GM20431 (cell line): ENCODE measurements around the gene SNUPN.

Experiments
- in situ Hi-C: fragments of 300-500 bp; cut with MseI, MboI; formaldehyde crosslinking; loops from one replicate; pipeline ENCODE4 v1.15.0; 2020; ENCODE audit warnings: low sequenced_read_pairs; ENCODE audit not compliant: unreplicated experiment

SNUPN gene

GRCh38 chr15:75656331-75656730 is 30.8 kb upstream of the SNUPN start:
- in situ Hi-C loops: loop anchor here (25.0 kb wide), 2 partner anchors 294 to 644 kb away; partner anchors contain the start of genes MAN2C1 and PPCDC

GRCh38 chr15:75655931-75656330 is 30.4 kb upstream of the SNUPN start:
- in situ Hi-C loops: loop anchor here (25.0 kb wide), 2 partner anchors 294 to 644 kb away; partner anchors contain the start of genes MAN2C1 and PPCDC

- in situ Hi-C loops: loop anchor here (25.0 kb wide), 2 partner anchors 292 to 642 kb away; partner anchors contain the start of genes MAN2C1 and PPCDC
These were observed 28.8 kb upstream of the SNUPN start for GRCh38 chr15:75654201-75654907.

GRCh38 chr15:75653347-75653913 is 27.9 kb upstream of the SNUPN start:
- in situ Hi-C loops: loop anchor here (25.0 kb wide), 2 partner anchors 291 to 641 kb away; partner anchors contain the start of genes MAN2C1 and PPCDC

GRCh38 chr15:75651810-75652543 is 26.5 kb upstream of the SNUPN start:
- in situ Hi-C loops: loop anchor here (25.0 kb wide), 2 partner anchors 290 to 640 kb away; partner anchors contain the start of genes MAN2C1 and PPCDC

GRCh38 chr15:75650908-75651809 is 25.6 kb upstream of the SNUPN start:
- in situ Hi-C loops: loop anchor here (25.0 kb wide), 2 partner anchors 289 to 639 kb away; partner anchors contain the start of genes MAN2C1 and PPCDC

- in situ Hi-C loops: loop anchor here (25.0 kb wide), 2 partner anchors 288 to 638 kb away; partner anchors contain the start of genes MAN2C1 and PPCDC
These were observed 24.3 kb upstream of the SNUPN start for GRCh38 chr15:75649848-75650247.

- in situ Hi-C loops: no loop called here
These were observed 23.7 kb upstream of the SNUPN start for GRCh38 chr15:75649045-75649761.

- in situ Hi-C loops: no loop called here
These were observed 22.9 kb upstream of the SNUPN start for GRCh38 chr15:75648156-75649000.

GRCh38 chr15:75647370-75648155 is 22.0 kb upstream of the SNUPN start, which contains the start of gene SNX33:
SNX33 (plus strand) TSS chr15:75647912; CDS start chr15:75649103, 1,191 bp downstream.
- in situ Hi-C loops: no loop called here

- in situ Hi-C loops: no loop called here
These were observed 21.4 kb upstream of the SNUPN start for GRCh38 chr15:75646944-75647364.

- in situ Hi-C loops: no loop called here
These were observed 20.8 kb upstream of the SNUPN start for GRCh38 chr15:75646112-75646943.

GRCh38 chr15:75644376-75644775 is 18.9 kb upstream of the SNUPN start:
- in situ Hi-C loops: no loop called here

GRCh38 chr15:75641603-75642002 is 16.1 kb upstream of the SNUPN start:
- in situ Hi-C loops: no loop called here

GRCh38 chr15:75641179-75641503 is 15.6 kb upstream of the SNUPN start:
- in situ Hi-C loops: no loop called here

- in situ Hi-C loops: no loop called here
These were observed 15.1 kb upstream of the SNUPN start for GRCh38 chr15:75640483-75641178.
